Inferior parietal cortex (tissue), 1 donor: ENCODE results near the gene ROGDI.

Experiments used
- DNase-seq: peaks from one replicate; pipeline ENCODE4 v3.0.0-alpha.2; 2016; ENCODE audit errors: extremely low spot score

Gene ROGDI

GRCh38 chr16:4766875-4767628 lies 35.4 kb downstream of the ROGDI start, which contains the start of gene ZNF500:
Gene ZNF500, minus strand, starts transcription at chr16:4767162. Its CDS starts 1,184 bp downstream, at chr16:4765978.
- peak; percentile 96 for DNase-seq

- DNase-seq, result no peak
Measured at GRCh38 chr16:4765511-4766474, 36.6 kb downstream of the ROGDI start.

GRCh38 chr16:4763791-4764190 lies 38.6 kb downstream of the ROGDI start:
- no peak for DNase-seq

GRCh38 chr16:4762205-4762604 lies 40.2 kb downstream of the ROGDI start:
- no peak for DNase-seq

- DNase-seq, result no peak
Measured at GRCh38 chr16:4760221-4760910, 42.1 kb downstream of the ROGDI start.

- no peak for DNase-seq
Measured at GRCh38 chr16:4755687-4756086, 46.7 kb downstream of the ROGDI start.

- no peak for DNase-seq
Measured at GRCh38 chr16:4754865-4755264, 47.6 kb downstream of the ROGDI start.

- no peak for DNase-seq
Measured at GRCh38 chr16:4753227-4753626, 49.2 kb downstream of the ROGDI start.

- no peak for DNase-seq
Measured at GRCh38 chr16:4752351-4753100, 49.9 kb downstream of the ROGDI start.

GRCh38 chr16:4750896-4751295 lies 51.5 kb downstream of the ROGDI start:
- DNase-seq, result no peak

- DNase-seq, result no peak
Measured at GRCh38 chr16:4749700-4750257, 52.7 kb downstream of the ROGDI start.

- DNase-seq, result no peak
Measured at GRCh38 chr16:4748682-4749411, 53.6 kb downstream of the ROGDI start.

GRCh38 chr16:4747906-4748681 lies 54.3 kb downstream of the ROGDI start:
- peak; percentile 7 for DNase-seq

- no peak for DNase-seq
Measured at GRCh38 chr16:4746991-4747574, 55.4 kb downstream of the ROGDI start.
